IMR-90 (cell line): ENCODE data around the gene TUBGCP2. TPM values are rescaled to one million over a fixed set of nuclear protein-coding genes. Genes with fewer than 3 reads are reported as not detected.

Experiments
- ATAC-seq: fragments of 200-7000 bp; cut with Tn5 transposase; 2 replicates; pipeline ENCODE4 v1.9.1; 2020; ENCODE audit warnings: low read depth, mild to moderate bottlenecking, moderate library complexity
- BruUV-seq: library from RNA; stranded (reverse); fragments of 400-500 nt; replicated peaks from 2 replicates; lab custom pipeline; 2021; lab: Mats Ljungman, UMichigan
- CTCF ChIA-PET: fragments of 300-600 bp; formaldehyde crosslinking; extraction: SDS; loops from one replicate; lab custom pipeline; 2021; ENCODE audit warnings: antibody characterized with exemption; lab: Yijun Ruan, JAX
- POLR2A ChIA-PET: fragments of 300-600 bp; sonication (Branson Sonifier 250); formaldehyde crosslinking; loops from one replicate; lab custom pipeline; 2022; ENCODE audit warnings: antibody characterized with exemption; ENCODE audit not compliant: unreplicated experiment; lab: Charles Lee
- DNase-seq: peaks from one replicate; pipeline ENCODE4 v3.0.0; 2013
- H2AFZ ChIP-seq: replicated peaks from 2 replicates; pipeline ENCODE3; 2013; ENCODE audit warnings: low read length, mild to moderate bottlenecking; ENCODE audit not compliant: poor library complexity
- H2AK5ac ChIP-seq: 2 replicates; pipeline ENCODE4 v1.6.1; 2013; ENCODE audit warnings: low read depth, low read length, inconsistent platforms
- H2AK9ac ChIP-seq: replicated peaks from 2 replicates; pipeline ENCODE3; 2013; ENCODE audit warnings: mild to moderate bottlenecking, low read depth, low read length, moderate library complexity; ENCODE audit not compliant: poor library complexity
- H2BK120ac ChIP-seq: 2 replicates; pipeline ENCODE4 v1.6.1; 2013; ENCODE audit warnings: low read depth, low read length, inconsistent platforms
- H2BK15ac ChIP-seq: 3 replicates; pipeline ENCODE4 v1.6.1; 2013; ENCODE audit warnings: low read depth, low read length, inconsistent platforms
- H2BK20ac ChIP-seq: 2 replicates; pipeline ENCODE4 v1.6.1; 2013; ENCODE audit warnings: low read depth, mild to moderate bottlenecking, inconsistent platforms, low read length, moderate library complexity
- H2BK5ac ChIP-seq: 2 replicates; pipeline ENCODE4 v1.6.1; 2013; ENCODE audit warnings: mild to moderate bottlenecking, low read depth, low read length, inconsistent platforms; ENCODE audit not compliant: poor library complexity, severe bottlenecking
- H3K14ac ChIP-seq: replicated peaks from 2 replicates; pipeline ENCODE4 v1.6.1; 2013; ENCODE audit warnings: low read depth, low read length, inconsistent platforms
- H3K18ac ChIP-seq: 2 replicates; pipeline ENCODE4 v1.6.1; 2013; ENCODE audit warnings: low read depth, low read length, control low read depth
- H3K23ac ChIP-seq: 2 replicates; pipeline ENCODE4 v1.6.1; 2013; ENCODE audit warnings: low read depth, low read length, inconsistent platforms
- H3K27ac ChIP-seq: 2 replicates; pipeline ENCODE4 v1.5.1; 2013; ENCODE audit warnings: mild to moderate bottlenecking, control low read depth, low read length; ENCODE audit not compliant: insufficient read depth
- H3K27me3 ChIP-seq: 2 replicates; pipeline ENCODE4 v1.6.1; 2013; ENCODE audit warnings: low read length; ENCODE audit not compliant: control insufficient read depth, insufficient read depth
- H3K36me3 ChIP-seq: 2 replicates; pipeline ENCODE4 v1.6.1; 2013; ENCODE audit warnings: low read length, mixed read lengths; ENCODE audit not compliant: control insufficient read depth, insufficient read depth
- H3K4ac ChIP-seq: 2 replicates; pipeline ENCODE4 v1.6.1; 2013; ENCODE audit warnings: low read depth, low read length, inconsistent platforms
- H3K4me1 ChIP-seq: 2 replicates; pipeline ENCODE4 v1.6.1; 2013; ENCODE audit warnings: low read length, mixed read lengths; ENCODE audit not compliant: control insufficient read depth, insufficient read depth
- H3K4me2 ChIP-seq: 2 replicates; pipeline ENCODE4 v1.6.1; 2013; ENCODE audit warnings: low read depth, mild to moderate bottlenecking, control low read depth, low read length, moderate library complexity
- H3K4me3 ChIP-seq: 2 replicates; pipeline ENCODE4 v1.5.1; 2013; ENCODE audit warnings: low read depth, mild to moderate bottlenecking, control low read depth, low read length, moderate library complexity; ENCODE audit not compliant: insufficient read depth
- H3K56ac ChIP-seq: 2 replicates; pipeline ENCODE4 v1.6.1; 2013; ENCODE audit warnings: low read length, inconsistent platforms; ENCODE audit not compliant: insufficient read depth; ENCODE audit errors: extremely low read depth
- H3K79me1 ChIP-seq, 2 experiments: 2 replicates each; pipeline ENCODE4 v1.6.1; 2013; ENCODE audit warnings: low read length in 2 of 2, inconsistent platforms in 1 of 2, low read depth in 1 of 2
- H3K9ac ChIP-seq: 2 replicates; pipeline ENCODE4 v1.6.1; 2013; ENCODE audit warnings: low read depth, low read length, control low read depth
- H3K9me1 ChIP-seq: 2 replicates; pipeline ENCODE4 v1.6.1; 2013; ENCODE audit warnings: low read length, inconsistent platforms; ENCODE audit not compliant: insufficient read depth
- H3K9me3 ChIP-seq: 2 replicates; pipeline ENCODE4 v1.6.1; 2013; ENCODE audit warnings: low read length; ENCODE audit not compliant: control insufficient read depth, insufficient read depth
- H4K20me1 ChIP-seq: 2 replicates; pipeline ENCODE4 v1.6.1; 2013; ENCODE audit warnings: low read length, inconsistent platforms; ENCODE audit not compliant: insufficient read depth
- H4K5ac ChIP-seq: 2 replicates; pipeline ENCODE4 v1.6.1; 2013; ENCODE audit warnings: mild to moderate bottlenecking, low read depth, low read length, control low read depth
- H4K8ac ChIP-seq, 2 experiments: 2 replicates each; pipeline ENCODE4 v1.6.1; 2013; ENCODE audit warnings: low read depth in 2 of 2, low read length in 2 of 2, control low read depth in 1 of 2, inconsistent platforms in 1 of 2
- H4K91ac ChIP-seq: 2 replicates; pipeline ENCODE4 v1.6.1; 2013; ENCODE audit warnings: low read depth, low read length, inconsistent platforms; ENCODE audit not compliant: insufficient read depth
- BHLHE40 ChIP-seq: fragments of 150-350 bp; IDR thresholded peaks from 2 replicates; pipeline ENCODE4 v1.6.1; 2016; ENCODE audit warnings: mild to moderate bottlenecking, low read depth, low read length
- CEBPB ChIP-seq: IDR thresholded peaks from 2 replicates; pipeline ENCODE4 v1.6.1; 2012; ENCODE audit warnings: low read depth, low read length, improper control_type of control experiment
- CHD1 ChIP-seq: IDR thresholded peaks from 2 replicates; pipeline ENCODE4 v1.6.1; 2012; ENCODE audit warnings: low read depth, low read length, improper control_type of control experiment
- ELK1 ChIP-seq: fragments of 150-350 bp; IDR thresholded peaks from 2 replicates; pipeline ENCODE4 v1.6.1; 2016; ENCODE audit warnings: low read depth, mild to moderate bottlenecking, low read length, moderate library complexity, borderline replicate concordance
- FOS ChIP-seq: fragments of 150-350 bp; IDR thresholded peaks from 2 replicates; pipeline ENCODE4 v1.6.1; 2016; ENCODE audit warnings: low read depth, low read length
- MAFK ChIP-seq: IDR thresholded peaks from 2 replicates; pipeline ENCODE4 v1.6.1; 2012; ENCODE audit warnings: low read depth, low read length, improper control_type of control experiment
- MAZ ChIP-seq: IDR thresholded peaks from 2 replicates; pipeline ENCODE4 v1.6.1; 2012; ENCODE audit warnings: low read depth, mild to moderate bottlenecking, low read length, improper control_type of control experiment, moderate library complexity, borderline replicate concordance
- MXI1 ChIP-seq: IDR thresholded peaks from 2 replicates; pipeline ENCODE4 v1.6.1; 2012; ENCODE audit warnings: low read depth, mild to moderate bottlenecking, low read length, moderate library complexity, borderline replicate concordance
- NFE2L2 ChIP-seq: fragments of 150-350 bp; IDR thresholded peaks from 2 replicates; pipeline ENCODE4 v1.6.1; 2016; ENCODE audit warnings: low read depth, mild to moderate bottlenecking, low read length
- POLR2A ChIP-seq: IDR thresholded peaks from 2 replicates; pipeline ENCODE4 v1.6.1; 2012; ENCODE audit warnings: mild to moderate bottlenecking, low read depth, low read length
- RAD21 ChIP-seq: IDR thresholded peaks from 2 replicates; pipeline ENCODE4 v1.6.1; 2012; ENCODE audit warnings: low read length, improper control_type of control experiment
- RCOR1 ChIP-seq: IDR thresholded peaks from 2 replicates; pipeline ENCODE4 v1.6.1; 2012; ENCODE audit warnings: mild to moderate bottlenecking, low read length, improper control_type of control experiment; ENCODE audit not compliant: insufficient replicate concordance
- RFX5 ChIP-seq: IDR thresholded peaks from 2 replicates; pipeline ENCODE4 v1.8.0; 2012; ENCODE audit warnings: low read depth, mild to moderate bottlenecking, low read length, moderate library complexity
- SMC3 ChIP-seq: fragments of 150-350 bp; IDR thresholded peaks from 2 replicates; pipeline ENCODE4 v1.6.1; 2016; ENCODE audit warnings: low read depth, mild to moderate bottlenecking, antibody characterized with exemption, low read length, moderate library complexity
- USF2 ChIP-seq: fragments of 150-350 bp; IDR thresholded peaks from 2 replicates; pipeline ENCODE4 v1.6.1; 2017; ENCODE audit warnings: mild to moderate bottlenecking, antibody characterized with exemption, low read length, low read depth
- whole genome bisulfite sequencing, 2 experiments: methylation state at CpG; one replicate each; pipeline versions ENCODE4 v1.1.5 to v1.1.7; 2013; ENCODE audit warnings: missing lambda C conversion rate in 2 of 2; ENCODE audit not compliant: insufficient read length in 1 of 2; ENCODE audit errors: extremely low coverage in 2 of 2; 5-methylcytosine and 5-hydroxymethylcytosine counted together
- dilution Hi-C: fragments of 300-500 bp; cut with HindIII; formaldehyde crosslinking; loops from one replicate; pipeline ENCODE4 v1.14.3; 2018; ENCODE audit warnings: low sequenced_read_pairs; ENCODE audit not compliant: unreplicated experiment
- in situ Hi-C: fragments of 300-500 bp; cut with MboI; formaldehyde crosslinking; loops from 3 replicates; pipeline ENCODE4 v1.14.3; 2019; ENCODE audit warnings: low sequenced_read_pairs, inconsistent platforms, mixed read lengths
- intact Hi-C: fragments of 100-400 bp; cut with micrococcal nuclease; formaldehyde crosslinking; loops from 2 replicates; pipeline ENCODE4 v1.10.0; 2022
- polyA plus RNA-seq, 3 experiments: library from polyadenylated mRNA; depleted of rRNA; stranded (reverse); fragments of >200 nt; gene quantifications; 2 replicates each; pipeline ENCODE4 v1.2.3, GENCODE V29; 2012; ENCODE audit warnings: low replicate concordance in 1 of 3
- total RNA-seq: library from RNA; depleted of rRNA; stranded (reverse); fragments of >200 nt; gene quantifications from 2 replicates; pipeline ENCODE4 v1.2.3, GENCODE V29; 2012
- TF ChIP-seq, protein P1 (sequence below): conservative IDR thresholded peaks from 2 replicates; pipeline ENCODE4 v1.5.1; 2012; ENCODE audit warnings: mild to moderate bottlenecking, low read depth, low read length, improper control_type of control experiment

The TUBGCP2 gene
- total and polyA plus RNA-seq, 2 of the 4 experiments (the other 2 are of a cell fraction): 48.1 to 72.6 TPM

- H3K4me1 ChIP-seq: no peaks in the 10 kb centered on the region
- H3K9ac ChIP-seq: no peak overlapping the region
- no peaks in the 10 kb centered on the region for H3K36me3 ChIP-seq
- in situ Hi-C loops: no loop called here
- H3K18ac ChIP-seq: no peak overlapping the region
- H2AK9ac ChIP-seq: no peak overlapping the region
- ChIA-PET POLR2A (no interaction called here), CTCF (no interaction called here)
- dilution Hi-C loops: no loop called here
- no peak overlapping the region for H2BK5ac ChIP-seq
- DNase-seq: no peak
- H3K27me3 ChIP-seq: peaks cover 33% of the 10 kb centered on the region
- H4K5ac ChIP-seq: no peak overlapping the region
- no peaks in the 10 kb centered on the region for H3K79me1 ChIP-seq
- TF ChIP-seq SMC3 (no peak), MXI1 (no peak), NFE2L2 (no peak), CHD1 (no peak), RFX5 (no peak), USF2 (no peak), RAD21 (no peak), POLR2A (no peak), FOS (no peak), MAFK (no peak), BHLHE40 (no peak), CEBPB (no peak), MAZ (no peak), ELK1 (no peak), RCOR1 (no peak)
- TF ChIP-seq, protein P1, sequence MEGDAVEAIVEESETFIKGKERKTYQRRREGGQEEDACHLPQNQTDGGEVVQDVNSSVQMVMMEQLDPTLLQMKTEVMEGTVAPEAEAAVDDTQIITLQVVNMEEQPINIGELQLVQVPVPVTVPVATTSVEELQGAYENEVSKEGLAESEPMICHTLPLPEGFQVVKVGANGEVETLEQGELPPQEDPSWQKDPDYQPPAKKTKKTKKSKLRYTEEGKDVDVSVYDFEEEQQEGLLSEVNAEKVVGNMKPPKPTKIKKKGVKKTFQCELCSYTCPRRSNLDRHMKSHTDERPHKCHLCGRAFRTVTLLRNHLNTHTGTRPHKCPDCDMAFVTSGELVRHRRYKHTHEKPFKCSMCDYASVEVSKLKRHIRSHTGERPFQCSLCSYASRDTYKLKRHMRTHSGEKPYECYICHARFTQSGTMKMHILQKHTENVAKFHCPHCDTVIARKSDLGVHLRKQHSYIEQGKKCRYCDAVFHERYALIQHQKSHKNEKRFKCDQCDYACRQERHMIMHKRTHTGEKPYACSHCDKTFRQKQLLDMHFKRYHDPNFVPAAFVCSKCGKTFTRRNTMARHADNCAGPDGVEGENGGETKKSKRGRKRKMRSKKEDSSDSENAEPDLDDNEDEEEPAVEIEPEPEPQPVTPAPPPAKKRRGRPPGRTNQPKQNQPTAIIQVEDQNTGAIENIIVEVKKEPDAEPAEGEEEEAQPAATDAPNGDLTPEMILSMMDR: no peak
- H4K91ac ChIP-seq: no peak overlapping the region
- H3K9me1 ChIP-seq: peaks cover 4% of the 10 kb centered on the region
- no peak overlapping the region for H2BK120ac ChIP-seq
- H3K27ac ChIP-seq: no peak overlapping the region
- no peaks in the 10 kb centered on the region; the same call in 1 of the 2 replicates for H4K20me1 ChIP-seq
- no peaks in the 10 kb centered on the region for H3K9me3 ChIP-seq
- H3K4ac ChIP-seq: no peak overlapping the region
- no peak overlapping the region for H3K14ac ChIP-seq
- intact Hi-C loops: no loop called here
- no peak overlapping the region for H2AFZ ChIP-seq
- H4K8ac ChIP-seq: no peak overlapping the region
- H3K23ac ChIP-seq: no peak overlapping the region
- H2BK20ac ChIP-seq: no peak overlapping the region
- H2BK15ac ChIP-seq: no peak overlapping the region
- 54% methylated on average over 9 of the region's 14 CpGs; no CpG with 5 or more reads in 1 of the 2 experiments for WGBS, 2 experiments
- H3K56ac ChIP-seq: no peak overlapping the region
- ATAC-seq: no peak
- no peak overlapping the region for H2AK5ac ChIP-seq
- no TSS peak for BruUV-seq
- no peak overlapping the region for H3K4me3 ChIP-seq
- no peak overlapping the region for H3K4me2 ChIP-seq
Observed at GRCh38 chr10:133243593-133243992, 65.1 kb downstream of the TUBGCP2 start.
